ENCODE measurements around the gene SUGCT.

Gene SUGCT

GRCh38 chr7:40826411-40827221 is 691.8 kb downstream of the SUGCT start:
- no peak overlapping the region for H2AFZ ChIP-seq (ENCODE audit: low read depth, low read length)
- H3K79me2 ChIP-seq (ENCODE audit: insufficient read depth, low read length): no peaks in the 10 kb centered on the region
- no peak overlapping the region for H3K4me3 ChIP-seq (ENCODE audit: low read depth in 1 of 2, low read length in 2 of 2)
- no peaks in the 10 kb centered on the region for H4K20me1 ChIP-seq (ENCODE audit: insufficient read depth, low read length)
- no peak overlapping the region for H3K27ac ChIP-seq (ENCODE audit: low read length)
- H3K9ac ChIP-seq (ENCODE audit: low read depth, low read length): no peak overlapping the region
- no peaks in the 10 kb centered on the region for H3K9me3 ChIP-seq (ENCODE audit: insufficient read depth, low read length, severe bottlenecking)
- ATAC-seq (ENCODE audit: insufficient read depth, low read depth) (no peak), DNase-seq (no peak)
- TF ChIP-seq CTCF (IDR thresholded peaks at IDR 0.05; ENCODE audit: borderline replicate concordance, extremely low read depth, low read length, poor library complexity, severe bottlenecking) (no peak), EZH2 (IDR thresholded peaks at IDR 0.05; ENCODE audit: borderline replicate concordance, low read depth, low read length, severe bottlenecking) (no peak)
- no peaks in the 10 kb centered on the region for H3K36me3 ChIP-seq (ENCODE audit: insufficient read depth, low read length)
- H3K27me3 ChIP-seq (ENCODE audit: insufficient read depth, low read length, poor library complexity): no peaks in the 10 kb centered on the region
- no peak overlapping the region for H3K4me2 ChIP-seq (ENCODE audit: insufficient read depth, low read length)
- no peaks in the 10 kb centered on the region for H3K4me1 ChIP-seq (ENCODE audit: insufficient read depth, low read length)

GRCh38 chr7:40827222-40828085 is 692.6 kb downstream of the SUGCT start:
- TF ChIP-seq CTCF (IDR thresholded peaks at IDR 0.05; ENCODE audit: borderline replicate concordance, extremely low read depth, low read length, poor library complexity, severe bottlenecking) (no peak), EZH2 (IDR thresholded peaks at IDR 0.05; ENCODE audit: borderline replicate concordance, low read depth, low read length, severe bottlenecking) (no peak)
- no peak for DNase-seq
- Histone ChIP-seq H3K9ac (ENCODE audit: low read depth, low read length) (no peak overlapping the region), H3K79me2 (ENCODE audit: insufficient read depth, low read length) (no peaks in the 10 kb centered on the region), H3K36me3 (ENCODE audit: insufficient read depth, low read length) (no peaks in the 10 kb centered on the region), H3K27ac (ENCODE audit: low read length) (no peak overlapping the region), H3K4me1 (ENCODE audit: insufficient read depth, low read length) (no peaks in the 10 kb centered on the region), H3K9me3 (ENCODE audit: insufficient read depth, low read length, severe bottlenecking) (no peaks in the 10 kb centered on the region), H3K4me3 (ENCODE audit: low read depth in 1 of 2, low read length in 2 of 2) (no peak overlapping the region), H2AFZ (ENCODE audit: low read depth, low read length) (no peak overlapping the region), H3K4me2 (ENCODE audit: insufficient read depth, low read length) (no peak overlapping the region), H4K20me1 (ENCODE audit: insufficient read depth, low read length) (no peaks in the 10 kb centered on the region), H3K27me3 (ENCODE audit: insufficient read depth, low read length, poor library complexity) (no peaks in the 10 kb centered on the region)
- ATAC-seq (ENCODE audit: insufficient read depth, low read depth): no peak

GRCh38 chr7:40828686-40829600 is 694.1 kb downstream of the SUGCT start:
- H3K9me3 ChIP-seq (ENCODE audit: insufficient read depth, low read length, severe bottlenecking): no peaks in the 10 kb centered on the region
- H4K20me1 ChIP-seq (ENCODE audit: insufficient read depth, low read length): no peaks in the 10 kb centered on the region
- H3K4me3 ChIP-seq (ENCODE audit: low read depth in 1 of 2, low read length in 2 of 2): no peak overlapping the region
- no peaks in the 10 kb centered on the region for H3K27me3 ChIP-seq (ENCODE audit: insufficient read depth, low read length, poor library complexity)
- DNase-seq (no peak), ATAC-seq (ENCODE audit: insufficient read depth, low read depth) (no peak)
- H3K27ac ChIP-seq (ENCODE audit: low read length): no peak overlapping the region
- H3K4me2 ChIP-seq (ENCODE audit: insufficient read depth, low read length): no peak overlapping the region
- no peaks in the 10 kb centered on the region for H3K79me2 ChIP-seq (ENCODE audit: insufficient read depth, low read length)
- TF ChIP-seq CTCF (IDR thresholded peaks at IDR 0.05; ENCODE audit: borderline replicate concordance, extremely low read depth, low read length, poor library complexity, severe bottlenecking) (no peak), EZH2 (IDR thresholded peaks at IDR 0.05; ENCODE audit: borderline replicate concordance, low read depth, low read length, severe bottlenecking) (no peak)
- H3K9ac ChIP-seq (ENCODE audit: low read depth, low read length): no peak overlapping the region
- H3K4me1 ChIP-seq (ENCODE audit: insufficient read depth, low read length): no peaks in the 10 kb centered on the region
- H3K36me3 ChIP-seq (ENCODE audit: insufficient read depth, low read length): no peaks in the 10 kb centered on the region
- no peak overlapping the region for H2AFZ ChIP-seq (ENCODE audit: low read depth, low read length)

Data from DND-41 (cell line).